HCT116 (cell line): ENCODE data around the gene C3orf20. TPM values are rescaled to one million over a fixed set of nuclear protein-coding genes. Genes with fewer than 3 reads are reported as not detected.

Experiments used
- ATAC-seq: fragments of 200-7000 bp; cut with Tn5 transposase; 2 replicates; pipeline ENCODE4 v1.9.1; 2020; ENCODE audit warnings: mild to moderate bottlenecking, moderate library complexity
- BruUV-seq: library from RNA; stranded (reverse); fragments of 400-500 nt; replicated peaks from 2 replicates; lab custom pipeline; 2021; lab: Mats Ljungman, UMichigan
- CTCF ChIA-PET: fragments of 300-600 bp; sonication (Branson Sonifier 250); formaldehyde crosslinking; loops from one replicate; lab custom pipeline; 2021; ENCODE audit warnings: antibody characterized with exemption; lab: Charles Lee
- POLR2A ChIA-PET: fragments of 300-600, 350-600 bp; sonication (Branson Sonifier 250); formaldehyde crosslinking; loops from one replicate; lab custom pipeline; 2021; ENCODE audit warnings: antibody characterized with exemption; lab: Charles Lee
- RAD21 ChIA-PET, 2 experiments: fragments of 300-600 bp; sonication (Branson Sonifier 250); formaldehyde crosslinking; loops; one replicate each; lab custom pipeline; 2023; ENCODE audit warnings: low total read pairs in 2 of 2; ENCODE audit not compliant: uncharacterized antibody in 2 of 2, unreplicated experiment in 2 of 2, low non-redundant PET in 1 of 2; lab: Charles Lee
- DNase-seq: peaks from one replicate; pipeline ENCODE4 v3.0.0-alpha.2; 2010; ENCODE audit warnings: low read depth, low spot score
- H2AFZ ChIP-seq: fragments of 200-600 bp; shearing (Covaris generic), sonication (generic); 2 replicates; pipeline ENCODE4 v1.6.1; 2017; ENCODE audit warnings: low read depth, mixed run types, mixed read lengths, antibody characterized with exemption, low read length; ENCODE audit not compliant: poor library complexity, severe bottlenecking
- H3K27ac ChIP-seq: 2 replicates; pipeline ENCODE4 v1.5.1; 2012; ENCODE audit warnings: low read depth, low read length
- H3K27me3 ChIP-seq: fragments of 200-600 bp; sonication (generic); 2 replicates; pipeline ENCODE4 v1.6.1; 2016; ENCODE audit warnings: mixed run types, low read length, mixed read lengths; ENCODE audit not compliant: insufficient read depth
- H3K36me3 ChIP-seq, 2 experiments: fragments of 200-500 bp in 1 of 2; fragments of 200-600 bp in 1 of 2; sonication (Bioruptor generic) in 1 of 2; sonication (generic) in 1 of 2; 2 replicates each; pipeline versions ENCODE4 v1.5.1 to v1.6.1; 2014 to 2016; ENCODE audit warnings: low read length in 2 of 2, inconsistent platforms in 1 of 2, mixed read lengths in 1 of 2, mixed run types in 1 of 2; ENCODE audit not compliant: insufficient read depth in 2 of 2, control insufficient read depth in 1 of 2
- H3K4me1 ChIP-seq, 2 experiments: fragments of 200-600 bp in 1 of 2; sonication (generic) in 1 of 2; 2 replicates each; pipeline versions ENCODE4 v1.5.1 to v1.6.1; 2012 to 2017; ENCODE audit warnings: low read length in 2 of 2, inconsistent platforms in 1 of 2, mild to moderate bottlenecking in 1 of 2, mixed read lengths in 1 of 2, mixed run types in 1 of 2, moderate library complexity in 1 of 2; ENCODE audit not compliant: insufficient read depth in 2 of 2, control insufficient read depth in 1 of 2
- H3K4me2 ChIP-seq: fragments of 200-600 bp; sonication (generic); 2 replicates; pipeline ENCODE4 v1.6.1; 2017; ENCODE audit warnings: mixed run types, low read length, mixed read lengths
- H3K4me3 ChIP-seq, 2 experiments: fragments of 200-600 bp in 1 of 2; sonication (generic) in 1 of 2; replicated peaks in 1 of 2; 2 replicates each; pipeline ENCODE4 v1.5.1; 2011 to 2016; ENCODE audit warnings: low read length in 2 of 2, control low read depth in 1 of 2, low read depth in 1 of 2, mild to moderate bottlenecking in 1 of 2, mixed read lengths in 1 of 2, mixed run types in 1 of 2
- H3K79me2 ChIP-seq: fragments of 200-600 bp; sonication (generic); 2 replicates; pipeline ENCODE4 v1.6.1; 2017; ENCODE audit warnings: mild to moderate bottlenecking, mixed run types, low read length, moderate library complexity, mixed read lengths; ENCODE audit not compliant: insufficient read depth
- H3K9ac ChIP-seq: fragments of 200-600 bp; sonication (generic); 2 replicates; pipeline ENCODE4 v1.6.1; 2016; ENCODE audit warnings: low read length, mixed read lengths
- H3K9me2 ChIP-seq: fragments of 200-600 bp; sonication (generic), shearing (Covaris generic); 2 replicates; pipeline ENCODE4 v1.6.1; 2017; ENCODE audit warnings: mixed run types, mild to moderate bottlenecking, moderate library complexity; ENCODE audit not compliant: insufficient read depth
- H3K9me3 ChIP-seq, 2 experiments: fragments of 200-500 bp in 1 of 2; fragments of 200-600 bp in 1 of 2; sonication (Bioruptor generic) in 1 of 2; sonication (generic) in 1 of 2; 2 replicates each; pipeline ENCODE4 v1.6.1; 2014 to 2017; ENCODE audit warnings: low read length in 2 of 2, mixed read lengths in 2 of 2, inconsistent platforms in 1 of 2, low read depth in 1 of 2, mild to moderate bottlenecking in 1 of 2, mixed run types in 1 of 2, moderate library complexity in 1 of 2; ENCODE audit not compliant: control insufficient read depth in 1 of 2, insufficient read depth in 1 of 2
- H4K20me1 ChIP-seq: fragments of 200-600 bp; sonication (generic), shearing (Covaris generic); 2 replicates; pipeline ENCODE4 v1.6.1; 2017; ENCODE audit warnings: mixed run types, mild to moderate bottlenecking, moderate library complexity; ENCODE audit not compliant: insufficient read depth
- EGR1 ChIP-seq: IDR thresholded peaks from 2 replicates; pipeline ENCODE4 v1.6.1; 2012; ENCODE audit warnings: low read depth
- EZH2phosphoT487 ChIP-seq: fragments of 200-600 bp; IDR thresholded peaks from 2 replicates; pipeline ENCODE4 v1.6.1; 2018; ENCODE audit warnings: antibody characterized with exemption, borderline replicate concordance
- FOSL1 ChIP-seq: IDR thresholded peaks from 2 replicates; pipeline ENCODE4 v1.6.1; 2012; ENCODE audit warnings: low read depth
- JUND ChIP-seq: IDR thresholded peaks from 2 replicates; pipeline ENCODE4 v1.6.1; 2012
- MAX ChIP-seq: IDR thresholded peaks from 2 replicates; pipeline ENCODE4 v1.6.1; 2012
- POLR2A ChIP-seq: IDR thresholded peaks from 2 replicates; pipeline ENCODE4 v1.7.0; 2011; ENCODE audit warnings: borderline replicate concordance; ENCODE audit not compliant: insufficient read depth, insufficient read length; ENCODE audit errors: extremely low read depth
- POLR2AphosphoS5 ChIP-seq: IDR thresholded peaks from 2 replicates; pipeline ENCODE4 v1.6.1; 2011; ENCODE audit warnings: mild to moderate bottlenecking, low read depth, low read length, moderate library complexity
- SP1 ChIP-seq: IDR thresholded peaks from 2 replicates; pipeline ENCODE4 v1.6.1; 2012; ENCODE audit warnings: low read depth
- SRF ChIP-seq: IDR thresholded peaks from 2 replicates; pipeline ENCODE4 v1.6.1; 2012; ENCODE audit warnings: low read depth
- TCF7L2 ChIP-seq: IDR thresholded peaks from 2 replicates; pipeline ENCODE4 v1.7.0; 2011; ENCODE audit warnings: borderline replicate concordance, inconsistent platforms; ENCODE audit not compliant: insufficient read depth, insufficient read length; ENCODE audit errors: extremely low read depth
- ZBTB33 ChIP-seq: IDR thresholded peaks from 2 replicates; pipeline ENCODE4 v1.6.1; 2011; ENCODE audit warnings: mild to moderate bottlenecking, low read length, moderate library complexity; ENCODE audit not compliant: insufficient replicate concordance; ENCODE audit errors: extremely low read depth
- ZFX ChIP-seq: fragments of 450-650 bp; IDR thresholded peaks from 2 replicates; pipeline ENCODE4 v1.6.1; 2017
- ZNF274 ChIP-seq: fragments of 200-500 bp; sonication (Bioruptor generic); IDR thresholded peaks from 2 replicates; pipeline ENCODE4 v1.6.1; 2014; ENCODE audit warnings: mild to moderate bottlenecking, low read depth, low read length, inconsistent platforms
- intact Hi-C: fragments of 100-400 bp; cut with micrococcal nuclease; formaldehyde crosslinking; loops from 2 replicates; pipeline ENCODE4 v1.10.0; 2022
- total RNA-seq: library from RNA; stranded (reverse); gene quantifications from one replicate; pipeline ENCODE4 v1.2.1, GENCODE V29; 2021; ENCODE audit not compliant: unreplicated experiment
- TF ChIP-seq, protein P1 (sequence below): IDR thresholded peaks from 2 replicates; pipeline ENCODE4 v1.6.1; 2012; ENCODE audit warnings: low read depth

Gene C3orf20
- total RNA-seq, 1 experiment from 2014 or later: 0.20 TPM

- no peaks in the 10 kb centered on the region for H3K9me2 ChIP-seq
- no peak for TF ChIP-seq SRF
- TF ChIP-seq ZNF274: no peak
- TF ChIP-seq POLR2AphosphoS5: no peak
- no peak for TF ChIP-seq ZBTB33
- TF ChIP-seq ZFX: no peak
- no peak for TF ChIP-seq JUND
- TF ChIP-seq SP1: no peak
- no peak for TF ChIP-seq EGR1
- TF ChIP-seq, protein P1, sequence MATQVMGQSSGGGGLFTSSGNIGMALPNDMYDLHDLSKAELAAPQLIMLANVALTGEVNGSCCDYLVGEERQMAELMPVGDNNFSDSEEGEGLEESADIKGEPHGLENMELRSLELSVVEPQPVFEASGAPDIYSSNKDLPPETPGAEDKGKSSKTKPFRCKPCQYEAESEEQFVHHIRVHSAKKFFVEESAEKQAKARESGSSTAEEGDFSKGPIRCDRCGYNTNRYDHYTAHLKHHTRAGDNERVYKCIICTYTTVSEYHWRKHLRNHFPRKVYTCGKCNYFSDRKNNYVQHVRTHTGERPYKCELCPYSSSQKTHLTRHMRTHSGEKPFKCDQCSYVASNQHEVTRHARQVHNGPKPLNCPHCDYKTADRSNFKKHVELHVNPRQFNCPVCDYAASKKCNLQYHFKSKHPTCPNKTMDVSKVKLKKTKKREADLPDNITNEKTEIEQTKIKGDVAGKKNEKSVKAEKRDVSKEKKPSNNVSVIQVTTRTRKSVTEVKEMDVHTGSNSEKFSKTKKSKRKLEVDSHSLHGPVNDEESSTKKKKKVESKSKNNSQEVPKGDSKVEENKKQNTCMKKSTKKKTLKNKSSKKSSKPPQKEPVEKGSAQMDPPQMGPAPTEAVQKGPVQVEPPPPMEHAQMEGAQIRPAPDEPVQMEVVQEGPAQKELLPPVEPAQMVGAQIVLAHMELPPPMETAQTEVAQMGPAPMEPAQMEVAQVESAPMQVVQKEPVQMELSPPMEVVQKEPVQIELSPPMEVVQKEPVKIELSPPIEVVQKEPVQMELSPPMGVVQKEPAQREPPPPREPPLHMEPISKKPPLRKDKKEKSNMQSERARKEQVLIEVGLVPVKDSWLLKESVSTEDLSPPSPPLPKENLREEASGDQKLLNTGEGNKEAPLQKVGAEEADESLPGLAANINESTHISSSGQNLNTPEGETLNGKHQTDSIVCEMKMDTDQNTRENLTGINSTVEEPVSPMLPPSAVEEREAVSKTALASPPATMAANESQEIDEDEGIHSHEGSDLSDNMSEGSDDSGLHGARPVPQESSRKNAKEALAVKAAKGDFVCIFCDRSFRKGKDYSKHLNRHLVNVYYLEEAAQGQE: no peak
- TF ChIP-seq TCF7L2: no peak
- TF ChIP-seq MAX: no peak
- TF ChIP-seq FOSL1: no peak
- no peak for TF ChIP-seq EZH2phosphoT487
- no peak for TF ChIP-seq POLR2A
- POLR2A ChIA-PET: no interaction called here
- CTCF ChIA-PET: no interaction called here
- H3K79me2 ChIP-seq: no peaks in the 10 kb centered on the region
- H3K4me1 ChIP-seq: peaks cover 0 to 2% of the 10 kb centered on the region in 2 experiments; a peak in 1 of 4 replicates
- no peak overlapping the region for H3K27ac ChIP-seq
- no peaks in the 10 kb centered on the region for H3K27me3 ChIP-seq
- ATAC-seq (no peak), DNase-seq (no peak)
- RAD21 ChIA-PET: no interaction called here
- BruUV-seq: no TSS peak
- no peaks in the 10 kb centered on the region for H3K36me3 ChIP-seq
- H4K20me1 ChIP-seq: no peaks in the 10 kb centered on the region
- no peaks in the 10 kb centered on the region for H3K9me3 ChIP-seq
- H3K4me3 ChIP-seq: no peak overlapping the region
- intact Hi-C loops: no loop called here
- no peak overlapping the region for H2AFZ ChIP-seq
- H3K9ac ChIP-seq: no peak overlapping the region
- H3K4me2 ChIP-seq: no peak overlapping the region
Measured at GRCh38 chr3:14796403-14797077, 121.6 kb downstream of the C3orf20 start.
